Skin of body (tissue), 2 donors: ENCODE measurements around the gene CFAP58. TPM values are rescaled to one million over a fixed set of nuclear protein-coding genes. Genes with fewer than 3 reads are reported as not detected.

Experiments used
- DNase-seq: peaks from one replicate; lab custom pipeline; 2025; lab: John Stamatoyannopoulos, UW
- total RNA-seq: library from RNA; depleted of rRNA; stranded (reverse); fragments of >200 nt; gene quantifications from one replicate; pipeline ENCODE4 v1.2.3, GENCODE V29; 2014

The CFAP58 gene
- total RNA-seq, 1 donor from 2014 or later, result 0.39 TPM

- no peak for DNase-seq
These were observed 31.2 kb upstream of the CFAP58 start for GRCh38 chr10:104322416-104322782.

- DNase-seq, result no peak
These were observed 30.5 kb upstream of the CFAP58 start for GRCh38 chr10:104323085-104323484.

- DNase-seq, result no peak
These were observed 29.9 kb upstream of the CFAP58 start for GRCh38 chr10:104323760-104324201.

DNA sequence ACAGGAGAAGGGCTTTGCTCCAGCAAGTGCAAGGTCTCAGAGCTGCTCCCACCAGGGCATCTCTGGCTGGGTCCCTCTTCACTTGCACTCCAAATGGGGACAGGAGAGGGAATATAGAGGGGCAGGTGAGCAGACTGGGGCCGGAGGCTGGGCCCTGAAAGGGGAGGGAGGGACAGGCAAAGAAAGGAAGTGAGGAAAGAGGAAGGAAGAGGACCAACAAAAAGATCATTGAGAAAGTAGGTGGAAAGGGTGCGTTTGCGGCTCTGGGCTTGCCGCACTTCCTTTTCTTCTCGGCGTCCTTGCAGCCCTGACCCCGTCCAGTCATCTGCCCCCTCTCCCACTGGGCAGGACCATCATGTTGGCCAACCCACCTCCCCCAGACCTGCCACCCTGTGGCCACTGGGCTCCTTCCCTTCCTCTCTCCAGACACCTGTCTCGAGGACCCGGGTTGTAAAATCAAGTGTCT, 29.4 kb upstream of the CFAP58 start:
- DNase-seq, result no peak

GRCh38 chr10:104324931-104325330, 28.7 kb upstream of the CFAP58 start:
- DNase-seq, result no peak

- no peak for DNase-seq
These were observed 27.9 kb upstream of the CFAP58 start for GRCh38 chr10:104325436-104326435.

DNA sequence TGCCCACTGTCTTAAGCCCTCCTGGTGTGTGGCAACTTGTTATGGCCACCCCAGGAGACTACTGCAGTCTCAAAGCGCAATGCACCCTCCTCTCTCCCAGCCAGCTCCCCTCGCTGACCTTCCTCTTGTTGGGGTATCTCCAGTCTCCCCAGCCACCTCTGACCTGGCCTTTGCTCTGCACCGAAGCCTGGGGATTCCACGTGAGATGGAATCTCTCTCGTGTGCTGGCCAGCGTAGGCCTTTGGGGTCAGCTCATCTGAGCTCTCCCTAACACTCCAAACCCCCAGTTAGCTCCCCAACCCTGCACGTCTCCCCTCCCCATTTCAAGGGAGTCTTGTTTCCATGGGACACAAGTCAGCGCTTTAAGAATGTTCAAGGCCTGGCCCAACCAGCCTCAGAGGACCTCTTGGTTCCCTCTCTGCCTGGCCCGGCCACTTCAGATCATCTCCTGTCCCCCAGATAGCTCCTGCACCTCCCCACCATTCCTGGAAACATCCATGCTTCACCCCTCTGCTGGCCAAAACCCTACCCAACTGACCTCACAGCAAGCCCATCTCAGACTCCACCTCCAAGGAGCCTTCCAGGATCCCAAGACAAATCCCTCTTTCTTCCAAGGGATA, 26.5 kb upstream of the CFAP58 start:
- DNase-seq, result no peak

GRCh38 chr10:104327745-104328645, 25.6 kb upstream of the CFAP58 start:
- DNase-seq, result peak; percentile 73

DNA sequence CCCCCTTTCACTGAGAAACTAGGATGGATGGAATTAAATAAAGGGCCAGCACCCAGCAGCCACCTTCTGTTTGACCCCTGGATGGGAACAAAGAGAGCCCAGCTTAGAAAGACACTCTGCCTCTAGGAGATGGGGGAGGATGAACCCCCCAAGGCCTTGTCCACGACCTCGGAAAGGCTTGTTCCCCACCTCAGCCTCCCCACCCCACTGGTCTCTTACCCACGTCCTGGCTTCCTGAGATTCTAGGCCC, 25.1 kb upstream of the CFAP58 start:
- no peak for DNase-seq

GRCh38 chr10:104328896-104329710, 24.5 kb upstream of the CFAP58 start:
- DNase-seq, result peak; percentile 81

DNA sequence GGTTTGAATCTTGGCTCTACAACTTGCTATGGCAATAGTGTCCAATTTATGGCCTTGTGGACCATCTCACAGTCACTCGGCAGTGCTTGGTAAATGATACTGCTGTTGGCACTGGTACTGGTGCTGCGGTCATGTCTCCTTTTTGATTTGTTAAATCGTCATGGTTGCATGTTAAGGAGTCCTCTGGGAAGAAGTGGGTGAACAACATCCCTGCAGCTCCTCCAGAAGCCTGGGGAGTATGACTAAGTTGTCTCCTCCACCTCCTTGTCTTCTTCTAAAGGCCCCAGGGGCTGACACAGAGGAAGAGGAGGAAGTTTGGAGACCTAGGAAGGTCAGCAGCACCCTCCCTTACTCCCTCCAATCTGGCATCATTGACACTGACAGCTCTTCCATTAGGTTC, 23.9 kb upstream of the CFAP58 start:
- peak; percentile 47 for DNase-seq

DNA sequence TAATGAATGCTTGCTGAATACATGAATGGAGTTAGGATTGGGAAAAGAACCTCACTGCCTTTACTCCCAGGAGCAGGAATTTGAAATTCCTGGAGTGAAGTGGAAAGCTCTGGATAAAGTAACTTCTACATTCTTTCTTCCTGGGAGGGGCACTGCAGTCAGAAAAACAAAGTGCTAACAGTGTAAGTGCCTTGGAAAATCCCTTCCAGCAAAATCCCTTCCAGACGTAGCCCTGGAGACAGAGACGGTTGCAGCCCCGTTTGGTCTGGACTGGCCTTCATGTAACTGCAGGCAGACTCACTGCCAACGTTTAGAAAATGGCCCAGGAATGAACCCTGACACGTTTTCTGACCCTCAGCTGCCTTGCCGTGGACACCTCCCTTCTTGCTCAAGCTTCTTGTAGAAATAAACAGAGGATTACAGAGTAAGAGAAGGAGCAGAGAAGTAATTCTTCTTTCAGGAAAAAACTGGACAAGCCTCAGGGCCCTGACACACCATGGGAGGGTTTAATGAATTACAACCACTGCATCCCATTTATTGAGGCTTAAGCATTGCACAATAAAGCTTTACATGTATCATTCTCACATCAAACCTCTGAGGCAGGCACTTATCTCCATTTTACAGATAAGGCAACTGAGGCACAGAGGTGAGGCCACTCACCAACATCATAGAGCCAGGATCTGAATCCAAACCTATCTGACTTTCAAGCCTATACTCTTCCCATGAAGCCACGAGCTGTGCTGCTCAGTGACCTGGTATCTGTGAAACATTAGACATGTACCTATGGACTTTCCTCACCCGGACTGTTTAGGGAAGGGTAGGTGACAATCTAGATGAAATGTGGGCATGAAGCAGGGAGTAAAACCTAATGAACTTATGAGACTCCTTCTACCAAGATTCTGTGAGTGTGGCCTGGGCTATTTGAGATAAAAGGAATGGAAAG, 23.2 kb upstream of the CFAP58 start:
- peak; percentile 87 for DNase-seq

GRCh38 chr10:104331208-104331838, 22.3 kb upstream of the CFAP58 start:
- DNase-seq, result peak; percentile 17

- DNase-seq, result no peak
These were observed 21.2 kb upstream of the CFAP58 start for GRCh38 chr10:104332243-104333031.

DNA sequence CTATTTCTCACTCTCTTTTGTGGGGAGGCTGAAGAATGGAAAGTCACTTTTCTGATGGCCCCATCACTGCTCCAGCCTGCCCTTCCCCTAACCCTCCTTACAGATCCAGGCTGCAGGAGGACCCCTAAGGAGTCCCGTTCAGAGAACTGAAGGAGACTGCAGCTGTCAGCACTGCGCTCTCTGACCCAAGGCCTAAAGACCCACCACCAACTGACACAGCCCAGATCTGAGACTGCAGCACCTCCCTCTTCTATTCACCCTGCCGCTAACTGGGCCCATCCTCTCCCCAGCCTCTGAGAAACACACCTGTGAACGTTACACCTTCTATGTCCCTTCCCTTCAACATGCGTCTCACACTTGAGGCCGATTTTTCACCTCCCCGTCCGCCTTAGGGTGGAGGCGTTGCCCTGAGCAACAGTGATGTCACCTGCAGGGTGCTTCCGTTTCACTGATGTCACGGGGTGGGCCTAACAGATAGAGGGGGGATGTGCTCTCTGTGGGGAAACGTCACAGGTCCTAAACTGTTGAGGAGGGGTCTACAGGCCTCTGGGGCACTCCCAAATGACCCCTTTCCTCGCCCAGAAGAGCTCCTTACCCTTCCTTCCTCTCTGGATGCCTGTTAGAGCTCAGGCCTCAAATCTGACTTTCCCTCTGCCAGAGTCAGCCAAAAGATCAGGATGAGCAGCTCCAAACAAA, 20.5 kb upstream of the CFAP58 start:
- DNase-seq, result no peak

DNA sequence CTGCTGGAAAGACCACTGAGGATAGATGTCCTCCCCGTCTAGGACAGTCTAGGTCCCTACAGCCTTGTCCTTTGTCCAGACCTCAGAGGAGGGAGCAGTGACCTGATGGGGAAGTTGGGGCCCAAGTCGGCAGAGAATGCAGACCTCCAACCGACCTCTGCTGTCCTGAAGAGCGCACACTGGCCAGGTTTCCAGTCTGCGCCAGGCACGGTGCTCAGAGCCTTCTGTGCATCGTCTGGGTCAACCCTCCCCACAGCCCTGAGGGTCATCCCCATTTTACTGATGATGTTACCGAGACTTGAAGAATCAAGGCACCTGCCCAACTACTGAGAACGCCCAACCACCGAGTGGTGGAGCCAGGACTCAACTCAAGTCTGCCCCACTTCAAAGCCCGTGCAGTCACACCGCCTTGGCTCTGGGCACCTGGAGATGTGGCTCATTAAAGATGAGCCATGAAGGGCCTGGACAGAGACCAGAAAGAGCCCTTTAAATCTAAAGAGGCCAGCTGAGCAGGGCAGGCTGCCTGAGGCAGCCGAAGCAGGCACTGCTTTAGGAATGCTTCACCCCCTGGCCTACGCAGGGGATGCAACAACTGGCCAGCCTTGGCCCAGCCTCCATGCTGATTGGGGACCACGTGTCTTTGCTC, 19.8 kb upstream of the CFAP58 start:
- DNase-seq, result no peak

DNA sequence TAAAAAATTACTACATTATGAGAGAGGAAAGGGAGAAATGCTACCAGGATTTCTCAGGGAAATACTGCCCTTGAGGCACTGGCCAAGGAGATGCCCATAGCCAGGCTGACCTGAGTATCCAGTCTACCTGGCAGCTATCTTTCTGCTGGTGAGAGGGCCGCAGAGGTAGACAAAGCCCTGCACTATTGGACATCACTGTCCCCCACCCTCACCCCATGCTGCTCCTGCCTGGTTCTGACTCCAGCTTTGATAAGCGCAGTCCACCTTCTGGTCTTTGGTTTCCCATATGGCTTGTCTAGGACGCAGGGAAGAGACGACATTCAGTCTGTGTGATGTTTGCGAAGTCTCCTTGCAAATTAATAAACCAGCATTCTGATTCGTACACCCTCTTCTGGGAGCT, 19.1 kb upstream of the CFAP58 start:
- DNase-seq, result no peak
